HepG2 (cell line): ENCODE measurements around the gene TBC1D1. TPM values are rescaled to one million over a fixed set of nuclear protein-coding genes. Genes with fewer than 3 reads are reported as not detected.

Experiments
- GABPB1 ChIP-seq: IDR thresholded peaks from 2 replicates; pipeline ENCODE4 v1.6.1; 2016; ENCODE audit warnings: mild to moderate bottlenecking, missing genetic modification reagents, moderate library complexity, missing compliant biosample characterization
- HMG20A ChIP-seq: IDR thresholded peaks from 2 replicates; pipeline ENCODE4 v1.6.1; 2016; ENCODE audit warnings: borderline replicate concordance
- ZNF20 ChIP-seq: sonication (generic); formaldehyde crosslinking; IDR thresholded peaks from 2 replicates; pipeline ENCODE4 v1.4.0; 2020; ENCODE audit warnings: mild to moderate bottlenecking, moderate library complexity, missing genetic modification reagents
- ZNF496 ChIP-seq: sonication (generic); formaldehyde crosslinking; IDR thresholded peaks from 2 replicates; pipeline ENCODE4 v1.8.1; 2023; ENCODE audit warnings: mild to moderate bottlenecking, moderate library complexity, missing genetic modification reagents; ENCODE audit not compliant: insufficient replicate concordance
- ZSCAN29 ChIP-seq: sonication (generic); formaldehyde crosslinking; conservative IDR thresholded peaks from 2 replicates; pipeline ENCODE4 v1.4.0; 2020; ENCODE audit warnings: mild to moderate bottlenecking, missing genetic modification reagents
- polyA plus RNA-seq, 8 experiments: library from polyadenylated mRNA; depleted of rRNA in 3 of 8; stranded (reverse) in 7 of 8; unstranded in 1 of 8; fragments of >200 nt; fragmentation: Illumina TruSeq in 4 of 8; extraction: Trizol in 4 of 8; gene quantifications; 2 replicates each; pipeline versions ENCODE4 v1.2.1 to v1.2.3, GENCODE V29; 2011 to 2016; ENCODE audit warnings: low read depth in 4 of 8, missing spikeins in 1 of 8, mixed read lengths in 1 of 8; ENCODE audit not compliant: insufficient read depth in 1 of 8
- total RNA-seq, 5 experiments: library from RNA; depleted of rRNA; stranded (reverse); fragments of >200 nt; fragmentation: Illumina TruSeq; extraction: Trizol; gene quantifications; 2 replicates each; pipeline ENCODE4 v1.2.3, GENCODE V29; 2016; ENCODE audit warnings: low read depth in 1 of 5
- TF ChIP-seq, protein P1 (sequence below): sonication (generic); formaldehyde crosslinking; IDR thresholded peaks from 2 replicates; pipeline ENCODE4 v1.5.0; 2020; ENCODE audit warnings: mild to moderate bottlenecking, missing genetic modification reagents
- TF ChIP-seq, protein P2 (sequence below): sonication (generic); formaldehyde crosslinking; IDR thresholded peaks from 2 replicates; pipeline ENCODE4 v1.8.1; 2023; ENCODE audit warnings: mild to moderate bottlenecking, moderate library complexity, missing genetic modification reagents
- TF ChIP-seq, protein P3 (sequence below): sonication (generic); formaldehyde crosslinking; IDR thresholded peaks from 2 replicates; pipeline ENCODE4 v1.4.0; 2020; ENCODE audit warnings: mild to moderate bottlenecking, missing genetic modification reagents
- TF ChIP-seq, protein P4 (sequence below): sonication (generic); formaldehyde crosslinking; IDR thresholded peaks from 2 replicates; pipeline ENCODE4 v1.5.0; 2020; ENCODE audit warnings: mild to moderate bottlenecking, missing genetic modification reagents, borderline replicate concordance

The TBC1D1 gene
- total and polyA plus RNA-seq, 2 of the 13 experiments (the other 11 are each of a cell fraction or from before 2014, with no cell fraction given) = 37.3 to 62.8 TPM

DNA sequence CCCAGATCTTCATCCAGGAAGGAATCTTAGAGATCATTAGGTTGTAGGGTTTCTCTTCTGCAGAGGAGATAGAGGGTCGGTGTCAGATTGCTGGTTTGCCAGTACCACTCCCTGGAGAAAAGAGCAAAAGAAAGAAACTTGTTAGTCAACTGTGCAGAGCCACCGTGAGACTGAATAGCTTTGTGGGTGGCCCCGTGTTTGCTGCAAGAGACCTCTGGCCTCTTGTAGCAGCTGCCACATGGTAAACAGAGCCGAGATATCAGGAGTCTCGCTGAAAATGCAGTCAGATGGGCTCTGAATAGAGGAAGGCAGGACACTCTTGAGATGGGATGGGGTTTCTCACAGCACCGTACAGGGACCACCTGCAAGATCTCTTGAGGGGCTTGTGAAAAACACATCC is 219.0 kb downstream of the TBC1D1 start (continued):
- TF ChIP-seq, protein P1, sequence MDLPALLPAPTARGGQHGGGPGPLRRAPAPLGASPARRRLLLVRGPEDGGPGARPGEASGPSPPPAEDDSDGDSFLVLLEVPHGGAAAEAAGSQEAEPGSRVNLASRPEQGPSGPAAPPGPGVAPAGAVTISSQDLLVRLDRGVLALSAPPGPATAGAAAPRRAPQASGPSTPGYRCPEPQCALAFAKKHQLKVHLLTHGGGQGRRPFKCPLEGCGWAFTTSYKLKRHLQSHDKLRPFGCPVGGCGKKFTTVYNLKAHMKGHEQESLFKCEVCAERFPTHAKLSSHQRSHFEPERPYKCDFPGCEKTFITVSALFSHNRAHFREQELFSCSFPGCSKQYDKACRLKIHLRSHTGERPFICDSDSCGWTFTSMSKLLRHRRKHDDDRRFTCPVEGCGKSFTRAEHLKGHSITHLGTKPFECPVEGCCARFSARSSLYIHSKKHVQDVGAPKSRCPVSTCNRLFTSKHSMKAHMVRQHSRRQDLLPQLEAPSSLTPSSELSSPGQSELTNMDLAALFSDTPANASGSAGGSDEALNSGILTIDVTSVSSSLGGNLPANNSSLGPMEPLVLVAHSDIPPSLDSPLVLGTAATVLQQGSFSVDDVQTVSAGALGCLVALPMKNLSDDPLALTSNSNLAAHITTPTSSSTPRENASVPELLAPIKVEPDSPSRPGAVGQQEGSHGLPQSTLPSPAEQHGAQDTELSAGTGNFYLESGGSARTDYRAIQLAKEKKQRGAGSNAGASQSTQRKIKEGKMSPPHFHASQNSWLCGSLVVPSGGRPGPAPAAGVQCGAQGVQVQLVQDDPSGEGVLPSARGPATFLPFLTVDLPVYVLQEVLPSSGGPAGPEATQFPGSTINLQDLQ (CRISPR knock-in tag) = no peak
- TF ChIP-seq ZNF20 (CRISPR knock-in tag) (no peak), ZSCAN29 (CRISPR knock-in tag) (no peak), ZNF496 (CRISPR knock-in tag) (no peak), GABPB1 (no peak), HMG20A (no peak)
- TF ChIP-seq, protein P2, sequence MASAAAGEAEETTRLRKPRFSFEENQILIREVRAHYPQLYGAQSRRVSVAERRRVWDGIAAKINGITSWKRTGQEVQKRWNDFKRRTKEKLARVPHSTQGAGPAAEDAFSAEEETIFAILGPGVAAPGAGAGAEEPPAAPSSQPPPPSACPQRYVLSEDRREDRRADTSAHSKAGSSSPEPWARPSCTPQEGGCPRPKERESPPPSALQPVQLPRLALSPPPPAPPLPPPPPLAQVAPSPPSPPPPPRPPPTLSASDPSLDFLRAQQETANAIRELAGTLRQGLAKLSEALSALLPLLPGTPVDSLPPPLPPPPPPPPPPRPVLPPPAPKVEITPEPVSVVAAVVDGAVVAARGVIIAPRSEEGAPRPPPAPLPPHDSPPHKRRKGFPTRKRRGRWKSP (CRISPR knock-in tag) = no peak
- TF ChIP-seq, protein P3, sequence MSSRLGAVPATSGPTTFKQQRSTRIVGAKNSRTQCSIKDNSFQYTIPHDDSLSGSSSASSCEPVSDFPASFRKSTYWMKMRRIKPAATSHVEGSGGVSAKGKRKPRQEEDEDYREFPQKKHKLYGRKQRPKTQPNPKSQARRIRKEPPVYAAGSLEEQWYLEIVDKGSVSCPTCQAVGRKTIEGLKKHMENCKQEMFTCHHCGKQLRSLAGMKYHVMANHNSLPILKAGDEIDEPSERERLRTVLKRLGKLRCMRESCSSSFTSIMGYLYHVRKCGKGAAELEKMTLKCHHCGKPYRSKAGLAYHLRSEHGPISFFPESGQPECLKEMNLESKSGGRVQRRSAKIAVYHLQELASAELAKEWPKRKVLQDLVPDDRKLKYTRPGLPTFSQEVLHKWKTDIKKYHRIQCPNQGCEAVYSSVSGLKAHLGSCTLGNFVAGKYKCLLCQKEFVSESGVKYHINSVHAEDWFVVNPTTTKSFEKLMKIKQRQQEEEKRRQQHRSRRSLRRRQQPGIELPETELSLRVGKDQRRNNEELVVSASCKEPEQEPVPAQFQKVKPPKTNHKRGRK = no peak
- TF ChIP-seq, protein P4, sequence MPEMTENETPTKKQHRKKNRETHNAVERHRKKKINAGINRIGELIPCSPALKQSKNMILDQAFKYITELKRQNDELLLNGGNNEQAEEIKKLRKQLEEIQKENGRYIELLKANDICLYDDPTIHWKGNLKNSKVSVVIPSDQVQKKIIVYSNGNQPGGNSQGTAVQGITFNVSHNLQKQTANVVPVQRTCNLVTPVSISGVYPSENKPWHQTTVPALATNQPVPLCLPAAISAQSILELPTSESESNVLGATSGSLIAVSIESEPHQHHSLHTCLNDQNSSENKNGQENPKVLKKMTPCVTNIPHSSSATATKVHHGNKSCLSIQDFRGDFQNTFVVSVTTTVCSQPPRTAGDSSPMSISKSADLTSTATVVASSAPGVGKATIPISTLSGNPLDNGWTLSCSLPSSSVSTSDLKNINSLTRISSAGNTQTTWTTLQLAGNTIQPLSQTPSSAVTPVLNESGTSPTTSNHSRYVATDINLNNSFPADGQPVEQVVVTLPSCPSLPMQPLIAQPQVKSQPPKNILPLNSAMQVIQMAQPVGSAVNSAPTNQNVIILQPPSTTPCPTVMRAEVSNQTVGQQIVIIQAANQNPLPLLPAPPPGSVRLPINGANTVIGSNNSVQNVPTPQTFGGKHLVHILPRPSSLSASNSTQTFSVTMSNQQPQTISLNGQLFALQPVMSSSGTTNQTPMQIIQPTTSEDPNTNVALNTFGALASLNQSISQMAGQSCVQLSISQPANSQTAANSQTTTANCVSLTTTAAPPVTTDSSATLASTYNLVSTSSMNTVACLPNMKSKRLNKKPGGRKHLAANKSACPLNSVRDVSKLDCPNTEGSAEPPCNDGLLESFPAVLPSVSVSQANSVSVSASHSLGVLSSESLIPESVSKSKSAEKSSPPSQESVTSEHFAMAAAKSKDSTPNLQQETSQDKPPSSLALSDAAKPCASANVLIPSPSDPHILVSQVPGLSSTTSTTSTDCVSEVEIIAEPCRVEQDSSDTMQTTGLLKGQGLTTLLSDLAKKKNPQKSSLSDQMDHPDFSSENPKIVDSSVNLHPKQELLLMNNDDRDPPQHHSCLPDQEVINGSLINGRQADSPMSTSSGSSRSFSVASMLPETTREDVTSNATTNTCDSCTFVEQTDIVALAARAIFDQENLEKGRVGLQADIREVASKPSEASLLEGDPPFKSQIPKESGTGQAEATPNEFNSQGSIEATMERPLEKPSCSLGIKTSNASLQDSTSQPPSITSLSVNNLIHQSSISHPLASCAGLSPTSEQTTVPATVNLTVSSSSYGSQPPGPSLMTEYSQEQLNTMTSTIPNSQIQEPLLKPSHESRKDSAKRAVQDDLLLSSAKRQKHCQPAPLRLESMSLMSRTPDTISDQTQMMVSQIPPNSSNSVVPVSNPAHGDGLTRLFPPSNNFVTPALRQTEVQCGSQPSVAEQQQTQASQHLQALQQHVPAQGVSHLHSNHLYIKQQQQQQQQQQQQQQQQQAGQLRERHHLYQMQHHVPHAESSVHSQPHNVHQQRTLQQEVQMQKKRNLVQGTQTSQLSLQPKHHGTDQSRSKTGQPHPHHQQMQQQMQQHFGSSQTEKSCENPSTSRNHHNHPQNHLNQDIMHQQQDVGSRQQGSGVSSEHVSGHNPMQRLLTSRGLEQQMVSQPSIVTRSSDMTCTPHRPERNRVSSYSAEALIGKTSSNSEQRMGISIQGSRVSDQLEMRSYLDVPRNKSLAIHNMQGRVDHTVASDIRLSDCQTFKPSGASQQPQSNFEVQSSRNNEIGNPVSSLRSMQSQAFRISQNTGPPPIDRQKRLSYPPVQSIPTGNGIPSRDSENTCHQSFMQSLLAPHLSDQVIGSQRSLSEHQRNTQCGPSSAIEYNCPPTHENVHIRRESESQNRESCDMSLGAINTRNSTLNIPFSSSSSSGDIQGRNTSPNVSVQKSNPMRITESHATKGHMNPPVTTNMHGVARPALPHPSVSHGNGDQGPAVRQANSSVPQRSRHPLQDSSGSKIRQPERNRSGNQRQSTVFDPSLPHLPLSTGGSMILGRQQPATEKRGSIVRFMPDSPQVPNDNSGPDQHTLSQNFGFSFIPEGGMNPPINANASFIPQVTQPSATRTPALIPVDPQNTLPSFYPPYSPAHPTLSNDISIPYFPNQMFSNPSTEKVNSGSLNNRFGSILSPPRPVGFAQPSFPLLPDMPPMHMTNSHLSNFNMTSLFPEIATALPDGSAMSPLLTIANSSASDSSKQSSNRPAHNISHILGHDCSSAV (CRISPR knock-in tag) = no peak
